ENCODE measurements around the gene POGZ. TPM values are rescaled to one million over a fixed set of nuclear protein-coding genes. Genes with fewer than 3 reads are reported as not detected.
A peak's percentile ranks its signal among the peaks of the same experiment; 100 is the strongest.

POGZ gene
- total RNA-seq, 1 experiment from 2014 or later, result 102 TPM

DNA sequence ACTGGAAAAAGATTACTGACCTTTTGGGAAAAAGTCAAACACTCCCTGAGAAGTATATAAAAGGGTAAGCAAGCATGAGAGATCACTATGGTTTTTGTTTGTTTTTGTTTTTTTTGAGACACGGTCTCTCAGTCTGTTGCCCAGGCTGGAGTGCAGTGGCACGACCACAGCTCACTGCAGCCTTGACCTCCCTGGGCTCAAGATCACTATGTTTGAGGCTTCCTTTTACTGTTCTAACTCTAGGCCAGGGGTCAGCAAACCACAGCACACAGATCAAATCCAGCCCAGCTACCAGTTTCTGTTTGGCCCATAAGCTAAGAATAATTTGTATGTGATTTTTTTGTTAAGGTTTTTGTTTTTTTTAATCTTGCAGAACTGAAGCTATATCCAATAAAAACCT, 34.2 kb downstream of the POGZ start:
- H3K9me3 Mint-ChIP-seq, result no peaks in the 10 kb centered on the region
- Histone ChIP-seq H3K27ac (ENCODE audit: insufficient read length, low read depth, low read length) (no peak overlapping the region), H3K9me3 (ENCODE audit: control insufficient read depth, low read depth, low read length) (no peaks in the 10 kb centered on the region), H4K91ac (ENCODE audit: insufficient read length, low read depth, low read length) (no peak overlapping the region), H3K79me1 (ENCODE audit: insufficient read depth, low read depth, low read length, poor library complexity, severe bottlenecking) (no peaks in the 10 kb centered on the region), H2AFZ (ENCODE audit: low read length) (no peak overlapping the region), H3T11ph (ENCODE audit: low read length) (no peak overlapping the region), H3K4me1 (ENCODE audit: insufficient read depth, low read length) (no peaks in the 10 kb centered on the region), H4K8ac (replicated peaks; ENCODE audit: insufficient read length, low read depth, low read length) (no peak overlapping the region), H3K23me2 (ENCODE audit: insufficient read length, low read depth, low read length, poor library complexity, severe bottlenecking) (no peaks in the 10 kb centered on the region), H3K79me2 (ENCODE audit: insufficient read depth, low read length) (no peaks in the 10 kb centered on the region), H3K27me3 (ENCODE audit: insufficient read depth, low read length) (no peaks in the 10 kb centered on the region), H3K56ac (ENCODE audit: insufficient read length, low read depth, low read length) (no peak overlapping the region), H3K18ac (ENCODE audit: insufficient read length, low read depth, low read length) (no peak overlapping the region), H3K9ac (ENCODE audit: extremely low read depth, insufficient read length, low read length) (no peak overlapping the region), H2BK15ac (ENCODE audit: low read depth, low read length) (no peak overlapping the region), H3K4ac (ENCODE audit: low read depth, low read length) (no peak overlapping the region), H2BK5ac (ENCODE audit: insufficient read length, low read length) (no peak overlapping the region), H4K5ac (ENCODE audit: insufficient read length, low read depth, low read length) (no peak overlapping the region), H2BK120ac (ENCODE audit: low read depth, low read length, poor library complexity, severe bottlenecking) (no peak overlapping the region), H3K23ac (ENCODE audit: insufficient read length, low read depth, low read length) (no peak overlapping the region), H3K14ac (ENCODE audit: insufficient read depth, low read length) (no peak overlapping the region), H2BK12ac (ENCODE audit: insufficient read length, low read depth, low read length) (no peak overlapping the region), H2BK20ac (ENCODE audit: low read depth, low read length, poor library complexity, severe bottlenecking) (no peak overlapping the region), H4K20me1 (ENCODE audit: control insufficient read depth, insufficient read depth, insufficient read length) (no peaks in the 10 kb centered on the region), H3K4me2 (ENCODE audit: insufficient read depth, insufficient read length, low read length) (no peak overlapping the region), H2AK5ac (ENCODE audit: insufficient read length, low read length) (no peak overlapping the region)
- peak overlapping the region in 1 of 3 experiments; percentile 65; a peak in 1 of 7 replicates for H3K27ac Mint-ChIP-seq
- DNase-seq, result no peak
- no peak overlapping the region for H3K4me3 Mint-ChIP-seq
- peaks cover 45 to 96% (median 85%) of the 10 kb centered on the region in 3 experiments; a peak in 6 of 7 replicates for H3K36me3 Mint-ChIP-seq (ENCODE audit: insufficient read depth in 1 of 3, low read depth in 3 of 3)
- H3K4me1 Mint-ChIP-seq, result no peaks in the 10 kb centered on the region
- TF ChIP-seq, protein P1, sequence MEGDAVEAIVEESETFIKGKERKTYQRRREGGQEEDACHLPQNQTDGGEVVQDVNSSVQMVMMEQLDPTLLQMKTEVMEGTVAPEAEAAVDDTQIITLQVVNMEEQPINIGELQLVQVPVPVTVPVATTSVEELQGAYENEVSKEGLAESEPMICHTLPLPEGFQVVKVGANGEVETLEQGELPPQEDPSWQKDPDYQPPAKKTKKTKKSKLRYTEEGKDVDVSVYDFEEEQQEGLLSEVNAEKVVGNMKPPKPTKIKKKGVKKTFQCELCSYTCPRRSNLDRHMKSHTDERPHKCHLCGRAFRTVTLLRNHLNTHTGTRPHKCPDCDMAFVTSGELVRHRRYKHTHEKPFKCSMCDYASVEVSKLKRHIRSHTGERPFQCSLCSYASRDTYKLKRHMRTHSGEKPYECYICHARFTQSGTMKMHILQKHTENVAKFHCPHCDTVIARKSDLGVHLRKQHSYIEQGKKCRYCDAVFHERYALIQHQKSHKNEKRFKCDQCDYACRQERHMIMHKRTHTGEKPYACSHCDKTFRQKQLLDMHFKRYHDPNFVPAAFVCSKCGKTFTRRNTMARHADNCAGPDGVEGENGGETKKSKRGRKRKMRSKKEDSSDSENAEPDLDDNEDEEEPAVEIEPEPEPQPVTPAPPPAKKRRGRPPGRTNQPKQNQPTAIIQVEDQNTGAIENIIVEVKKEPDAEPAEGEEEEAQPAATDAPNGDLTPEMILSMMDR (conservative IDR thresholded peaks at IDR 0.05), result no peak
- H3K27me3 Mint-ChIP-seq (ENCODE audit: low read depth), result no peaks in the 10 kb centered on the region
- WGBS (ENCODE audit: extremely low coverage, insufficient read length, low lambda C conversion rate), result no CpG with 5 or more reads among the region's 2 CpGs

Data from H9 (cell line).